ENCODE measurements around the gene AMN1.

AMN1 gene

GRCh38 chr12:31629756-31630732 lies 98.8 kb downstream of the AMN1 start:
- no peak overlapping the region for H3K27ac ChIP-seq
- no peaks in the 10 kb centered on the region for H4K20me1 ChIP-seq (ENCODE audit: insufficient read depth)
- H3K4me2 ChIP-seq: no peak overlapping the region
- H3K36me3 ChIP-seq (ENCODE audit: insufficient read depth): no peaks in the 10 kb centered on the region
- no peak overlapping the region for H3K9ac ChIP-seq
- no peaks in the 10 kb centered on the region for H3K79me2 ChIP-seq (ENCODE audit: insufficient read depth, low read depth)
- H2AFZ ChIP-seq (ENCODE audit: low read depth): no peak overlapping the region
- no peak overlapping the region for H3K4me3 ChIP-seq (IDR thresholded peaks at IDR 0.05; ENCODE audit: insufficient read depth, low read depth, low read length)
- H3K27me3 ChIP-seq (ENCODE audit: insufficient read depth, low read depth): no peaks in the 10 kb centered on the region
- H3K4me1 ChIP-seq (ENCODE audit: low read depth, poor library complexity, severe bottlenecking): no peaks in the 10 kb centered on the region
- no peak for TF ChIP-seq CTCF (conservative IDR thresholded peaks at IDR 0.05; ENCODE audit: low read depth, low read length)

- no peaks in the 10 kb centered on the region for H3K36me3 ChIP-seq (ENCODE audit: insufficient read depth)
- no peaks in the 10 kb centered on the region for H3K79me2 ChIP-seq (ENCODE audit: insufficient read depth, low read depth)
- H3K9ac ChIP-seq: no peak overlapping the region
- no peaks in the 10 kb centered on the region for H4K20me1 ChIP-seq (ENCODE audit: insufficient read depth)
- no peak overlapping the region for H3K4me2 ChIP-seq
- H2AFZ ChIP-seq (ENCODE audit: low read depth): no peak overlapping the region
- H3K27ac ChIP-seq: no peak overlapping the region
- H3K4me1 ChIP-seq (ENCODE audit: low read depth, poor library complexity, severe bottlenecking): no peaks in the 10 kb centered on the region
- no peak overlapping the region for H3K4me3 ChIP-seq (IDR thresholded peaks at IDR 0.05; ENCODE audit: insufficient read depth, low read depth, low read length)
- TF ChIP-seq CTCF (conservative IDR thresholded peaks at IDR 0.05; ENCODE audit: low read depth, low read length): no peak
- no peaks in the 10 kb centered on the region for H3K27me3 ChIP-seq (ENCODE audit: insufficient read depth, low read depth)
These were observed 101.3 kb downstream of the AMN1 start for GRCh38 chr12:31627456-31628054.

GRCh38 chr12:31626270-31626995 lies 102.4 kb downstream of the AMN1 start:
- no peak overlapping the region for H3K4me3 ChIP-seq (IDR thresholded peaks at IDR 0.05; ENCODE audit: insufficient read depth, low read depth, low read length)
- no peak overlapping the region for H2AFZ ChIP-seq (ENCODE audit: low read depth)

More at GRCh38 chr12:31626270-31626995, 102.4 kb downstream of the AMN1 start:
- Histone ChIP-seq H4K20me1 (ENCODE audit: insufficient read depth) (no peaks in the 10 kb centered on the region), H3K36me3 (ENCODE audit: insufficient read depth) (no peaks in the 10 kb centered on the region), H3K27me3 (ENCODE audit: insufficient read depth, low read depth) (no peaks in the 10 kb centered on the region), H3K79me2 (ENCODE audit: insufficient read depth, low read depth) (no peaks in the 10 kb centered on the region), H3K27ac (no peak overlapping the region), H3K9ac (no peak overlapping the region), H3K4me2 (no peak overlapping the region), H3K4me1 (ENCODE audit: low read depth, poor library complexity, severe bottlenecking) (no peaks in the 10 kb centered on the region)
- TF ChIP-seq CTCF (conservative IDR thresholded peaks at IDR 0.05; ENCODE audit: low read depth, low read length): no peak

All from KMS-11 (cell line).